Measurements from ENCODE around the gene SLC18A2.
A peak's percentile ranks its signal among the peaks of the same experiment; 100 is the strongest.

Gene SLC18A2

DNA sequence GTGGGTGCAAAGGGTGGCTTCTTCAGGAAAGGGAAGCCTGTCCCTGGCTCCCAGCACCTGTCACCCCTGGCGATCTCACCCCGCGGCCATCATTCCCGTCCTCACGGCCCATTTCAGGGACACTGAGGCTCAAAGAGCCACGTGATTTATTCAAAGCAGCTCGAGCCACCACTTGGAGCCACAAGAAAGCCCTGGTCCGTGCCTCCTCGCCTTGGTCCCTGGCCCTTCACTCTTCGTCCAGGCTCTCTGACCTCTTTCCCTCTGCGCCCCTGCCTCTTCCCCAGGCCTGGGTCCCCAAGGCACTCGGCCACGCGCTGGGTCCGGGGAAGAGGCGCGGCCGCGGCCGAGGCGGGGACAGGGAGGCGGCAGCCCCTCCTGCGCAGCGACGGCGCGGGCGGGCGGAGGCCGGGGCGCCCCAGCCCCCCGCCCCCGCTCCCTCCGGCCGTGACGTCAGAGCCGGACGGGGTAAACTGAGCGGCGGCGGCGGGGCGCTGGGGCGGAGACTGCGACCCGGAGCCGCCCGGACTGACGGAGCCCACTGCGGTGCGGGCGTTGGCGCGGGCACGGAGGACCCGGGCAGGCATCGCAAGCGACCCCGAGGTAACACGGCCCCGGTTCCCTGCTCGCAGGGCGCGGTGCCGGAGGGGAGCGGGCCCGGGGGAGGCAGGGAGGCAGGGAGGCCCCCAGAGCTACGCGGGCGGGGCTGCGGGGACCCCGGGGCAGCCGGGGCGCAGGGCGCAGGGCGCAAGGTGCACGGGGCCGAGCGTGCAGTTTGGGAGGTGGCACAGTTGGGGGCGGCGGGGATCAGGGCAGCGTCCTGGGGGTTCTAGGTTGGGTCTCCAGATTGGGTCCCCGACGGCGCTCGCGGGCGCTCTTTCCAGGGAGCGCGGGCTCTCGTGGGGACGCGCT is at the start of gene SLC18A2:
Gene SLC18A2, plus strand, starts transcription at position 494 of the 909 bp plus-strand sequence. CDS start 580 bp downstream, outside the sequence.
- no peaks in the 10 kb centered on the region for H3K9me3 ChIP-seq (ENCODE audit: control insufficient read depth, insufficient read depth, low read length)
- peaks cover 3% of the 10 kb centered on the region for H3K4me1 ChIP-seq (ENCODE audit: control insufficient read depth, insufficient read depth, low read length)
- H3K36me3 ChIP-seq (ENCODE audit: control insufficient read depth, insufficient read depth, low read length), result peaks cover 2% of the 10 kb centered on the region
- H3K27me3 ChIP-seq (ENCODE audit: control insufficient read depth, insufficient read depth, low read length), result peaks cover 27% of the 10 kb centered on the region
- peak within 1 kb of the TSS; percentile 54 for H3K9ac ChIP-seq (ENCODE audit: low read depth, low read length)
- peak within 1 kb of the TSS; percentile 87 for H3K4me3 ChIP-seq (ENCODE audit: low read depth, low read length)

DNA sequence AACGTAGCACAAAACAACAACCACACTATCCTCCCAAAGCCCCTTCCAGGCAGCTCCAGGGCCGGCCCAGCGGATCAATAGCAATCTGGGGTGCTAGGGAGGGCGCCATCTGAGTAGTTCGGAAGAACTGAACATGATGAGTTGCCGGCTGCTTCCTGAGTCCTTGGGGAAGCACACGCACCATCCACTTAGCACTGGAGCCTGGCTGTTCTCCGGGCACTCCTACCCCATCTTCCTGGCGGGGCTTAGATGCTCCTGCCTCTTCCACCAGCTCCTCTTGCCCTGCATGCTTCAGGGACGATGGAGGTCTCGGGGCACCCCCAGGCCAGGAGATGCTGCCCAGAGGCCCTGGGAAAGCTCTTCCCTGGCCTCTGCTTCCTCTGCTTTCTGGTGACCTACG is 43.7 kb upstream of the SLC18A2 start, which contains the start of gene KCNK18:
Gene KCNK18, plus strand, starts transcription at position 301 of the 400 bp plus-strand sequence. Its CDS starts 0 bp downstream, at position 301.
- Histone ChIP-seq H3K4me1 (ENCODE audit: control insufficient read depth, insufficient read depth, low read length) (no peaks in the 10 kb centered on the region), H3K27me3 (ENCODE audit: control insufficient read depth, insufficient read depth, low read length) (no peaks in the 10 kb centered on the region), H3K36me3 (ENCODE audit: control insufficient read depth, insufficient read depth, low read length) (no peaks in the 10 kb centered on the region)

DNA sequence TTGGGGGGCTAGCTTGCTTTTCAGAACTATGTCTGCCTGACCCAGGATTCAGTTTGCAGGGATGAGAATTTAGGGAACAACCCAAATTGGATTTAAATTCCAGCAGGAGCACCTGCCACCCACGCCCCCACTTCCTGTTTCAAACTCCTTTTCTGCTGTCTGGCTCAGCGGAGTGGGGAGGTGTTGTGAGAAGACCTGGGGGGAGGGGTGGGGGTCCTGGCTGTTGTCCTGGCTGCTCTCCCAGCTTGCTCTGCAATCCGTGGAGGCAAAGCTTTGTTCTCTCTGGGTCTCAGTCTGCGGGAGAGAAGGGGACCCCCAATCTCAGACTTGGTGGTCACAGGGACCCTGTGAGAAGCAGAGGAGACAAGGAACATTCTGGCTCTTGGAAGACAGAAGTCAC is 42.8 kb upstream of the SLC18A2 start:
- H3K4me1 ChIP-seq (ENCODE audit: control insufficient read depth, insufficient read depth, low read length), result no peaks in the 10 kb centered on the region
- no peak overlapping the region for H3K9ac ChIP-seq (ENCODE audit: low read depth, low read length)
- no peaks in the 10 kb centered on the region for H3K27me3 ChIP-seq (ENCODE audit: control insufficient read depth, insufficient read depth, low read length)
- H3K4me3 ChIP-seq (ENCODE audit: low read depth, low read length), result no peak overlapping the region
- no peaks in the 10 kb centered on the region for H3K36me3 ChIP-seq (ENCODE audit: control insufficient read depth, insufficient read depth, low read length)
- H3K9me3 ChIP-seq (ENCODE audit: control insufficient read depth, insufficient read depth, low read length), result no peaks in the 10 kb centered on the region

More for the DNA sequence above, 43.7 kb upstream of the SLC18A2 start, which contains the start of gene KCNK18:
- Histone ChIP-seq H3K4me3 (ENCODE audit: low read depth, low read length) (no peak within 1 kb of the TSS), H3K9me3 (ENCODE audit: control insufficient read depth, insufficient read depth, low read length) (no peaks in the 10 kb centered on the region), H3K9ac (ENCODE audit: low read depth, low read length) (no peak within 1 kb of the TSS)

DNA sequence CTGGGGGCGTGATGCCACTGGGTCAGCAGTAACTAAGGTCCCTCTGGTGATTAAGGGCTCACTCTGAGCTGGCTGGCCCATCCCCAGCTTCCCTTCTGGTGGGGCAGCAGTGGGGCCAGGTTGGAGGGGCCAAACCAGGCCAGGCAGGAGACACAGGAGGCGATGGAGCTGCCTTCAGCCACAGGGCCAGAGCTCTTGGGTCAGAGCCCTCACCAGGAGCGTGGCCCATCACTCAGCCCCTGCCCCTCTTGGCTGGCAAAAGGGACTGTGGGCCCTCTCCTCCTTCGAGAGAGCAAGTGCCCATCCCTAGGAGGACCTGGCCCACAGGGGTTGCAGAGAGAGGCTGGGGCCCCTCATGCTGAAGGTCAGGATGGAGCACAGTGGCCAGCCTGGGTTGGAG is 39.1 kb upstream of the SLC18A2 start:
- Histone ChIP-seq H3K27me3 (ENCODE audit: control insufficient read depth, insufficient read depth, low read length) (no peaks in the 10 kb centered on the region), H3K4me1 (ENCODE audit: control insufficient read depth, insufficient read depth, low read length) (no peaks in the 10 kb centered on the region), H3K9me3 (ENCODE audit: control insufficient read depth, insufficient read depth, low read length) (no peaks in the 10 kb centered on the region)

DNA sequence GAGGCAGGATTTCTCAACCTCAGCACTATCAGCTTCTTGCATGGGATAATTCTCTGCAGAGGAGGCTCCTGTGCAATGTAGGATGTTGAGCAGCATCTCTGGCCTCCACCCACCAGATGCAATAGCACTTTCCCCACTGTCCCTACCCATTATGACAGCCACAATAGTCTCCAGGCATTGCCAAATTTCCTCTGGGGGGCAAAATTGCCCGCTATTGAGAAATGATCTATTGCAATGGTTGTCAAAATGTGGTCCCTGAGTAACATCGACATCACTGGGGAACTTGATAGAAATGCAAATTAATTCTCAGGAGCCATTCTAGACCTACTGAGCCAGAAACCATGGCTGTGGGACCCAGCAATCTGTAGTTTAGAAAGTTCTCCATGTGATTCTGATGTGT is 36.6 kb upstream of the SLC18A2 start:
- no peak overlapping the region for H3K4me3 ChIP-seq (ENCODE audit: low read depth, low read length)
- no peaks in the 10 kb centered on the region for H3K36me3 ChIP-seq (ENCODE audit: control insufficient read depth, insufficient read depth, low read length)
- H3K27me3 ChIP-seq (ENCODE audit: control insufficient read depth, insufficient read depth, low read length), result no peaks in the 10 kb centered on the region
- no peaks in the 10 kb centered on the region for H3K9me3 ChIP-seq (ENCODE audit: control insufficient read depth, insufficient read depth, low read length)
- H3K9ac ChIP-seq (ENCODE audit: low read depth, low read length), result no peak overlapping the region
- no peaks in the 10 kb centered on the region for H3K4me1 ChIP-seq (ENCODE audit: control insufficient read depth, insufficient read depth, low read length)

More for the DNA sequence above, 39.1 kb upstream of the SLC18A2 start:
- Histone ChIP-seq H3K36me3 (ENCODE audit: control insufficient read depth, insufficient read depth, low read length) (no peaks in the 10 kb centered on the region), H3K9ac (ENCODE audit: low read depth, low read length) (no peak overlapping the region), H3K4me3 (ENCODE audit: low read depth, low read length) (no peak overlapping the region)

DNA sequence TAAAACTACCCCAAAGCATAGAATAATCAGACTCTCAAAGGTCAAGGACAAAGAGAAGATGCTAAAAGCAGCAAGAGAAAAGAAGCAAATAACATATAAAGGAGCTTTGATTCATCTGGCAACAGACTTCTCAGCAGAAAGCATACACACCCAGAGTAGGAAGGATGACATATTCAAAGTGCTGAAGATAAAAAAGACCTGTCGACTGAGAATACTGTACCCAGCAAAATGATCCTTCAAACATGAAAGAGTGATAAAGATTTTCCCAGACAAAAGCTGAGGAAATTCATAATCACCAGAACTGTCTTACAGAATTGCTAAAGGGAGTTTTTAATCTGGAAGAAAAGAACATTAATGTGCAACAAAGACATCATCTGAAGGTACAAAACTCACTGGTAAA is 28.7 kb upstream of the SLC18A2 start:
- H3K9ac ChIP-seq (ENCODE audit: low read depth, low read length), result no peak overlapping the region
- peaks cover 23% of the 10 kb centered on the region for H3K27me3 ChIP-seq (ENCODE audit: control insufficient read depth, insufficient read depth, low read length)
- H3K4me3 ChIP-seq (ENCODE audit: low read depth, low read length), result no peak overlapping the region
- H3K9me3 ChIP-seq (ENCODE audit: control insufficient read depth, insufficient read depth, low read length), result no peaks in the 10 kb centered on the region
- no peaks in the 10 kb centered on the region for H3K36me3 ChIP-seq (ENCODE audit: control insufficient read depth, insufficient read depth, low read length)
- no peaks in the 10 kb centered on the region for H3K4me1 ChIP-seq (ENCODE audit: control insufficient read depth, insufficient read depth, low read length)

DNA sequence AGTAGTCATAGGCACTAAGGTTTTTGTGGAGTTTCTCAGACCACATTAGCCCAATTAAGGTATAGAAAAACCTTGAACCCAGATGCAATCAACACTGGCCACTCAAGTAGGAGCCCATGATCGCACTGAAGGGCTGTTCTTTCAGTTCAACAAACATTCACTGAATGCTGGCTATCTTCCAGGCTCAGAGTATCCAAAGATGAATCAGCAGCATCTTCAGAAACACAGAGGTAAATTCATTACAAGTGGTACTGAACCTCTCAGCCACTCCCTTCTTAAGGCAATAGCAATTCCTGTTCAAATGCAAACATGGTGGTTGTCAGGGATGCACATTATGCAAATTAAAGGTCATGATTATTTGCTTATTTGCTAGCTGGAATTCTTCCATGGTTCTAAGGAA is 26.5 kb upstream of the SLC18A2 start:
- no peak overlapping the region for H3K4me3 ChIP-seq (ENCODE audit: low read depth, low read length)
- H3K9ac ChIP-seq (ENCODE audit: low read depth, low read length), result no peak overlapping the region
- H3K4me1 ChIP-seq (ENCODE audit: control insufficient read depth, insufficient read depth, low read length), result no peaks in the 10 kb centered on the region
- H3K36me3 ChIP-seq (ENCODE audit: control insufficient read depth, insufficient read depth, low read length), result no peaks in the 10 kb centered on the region
- no peaks in the 10 kb centered on the region for H3K9me3 ChIP-seq (ENCODE audit: control insufficient read depth, insufficient read depth, low read length)
- peaks cover 42% of the 10 kb centered on the region for H3K27me3 ChIP-seq (ENCODE audit: control insufficient read depth, insufficient read depth, low read length)

DNA sequence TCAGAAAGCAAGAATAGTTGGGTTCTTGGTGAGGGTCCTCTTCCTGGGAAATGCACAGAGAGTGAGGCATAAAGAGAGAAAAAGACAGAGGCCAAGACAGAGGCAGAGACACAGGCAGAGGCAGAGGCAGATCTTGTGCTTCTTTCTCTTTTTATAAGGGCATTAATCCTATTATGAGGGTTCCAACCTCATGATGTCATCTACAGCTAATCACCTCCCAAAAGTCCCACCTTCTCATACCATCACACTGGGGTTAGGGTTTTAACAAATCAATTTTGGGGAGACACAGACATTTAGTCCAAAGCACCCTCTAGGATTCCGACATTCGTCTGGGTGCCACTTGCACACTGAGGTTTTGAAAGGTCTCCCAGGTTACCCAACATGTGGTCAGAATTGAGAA is 25.8 kb upstream of the SLC18A2 start:
- no peak overlapping the region for H3K4me3 ChIP-seq (ENCODE audit: low read depth, low read length)
- H3K27me3 ChIP-seq (ENCODE audit: control insufficient read depth, insufficient read depth, low read length), result peaks cover 42% of the 10 kb centered on the region
- no peaks in the 10 kb centered on the region for H3K36me3 ChIP-seq (ENCODE audit: control insufficient read depth, insufficient read depth, low read length)
- no peaks in the 10 kb centered on the region for H3K9me3 ChIP-seq (ENCODE audit: control insufficient read depth, insufficient read depth, low read length)
- H3K9ac ChIP-seq (ENCODE audit: low read depth, low read length), result no peak overlapping the region
- no peaks in the 10 kb centered on the region for H3K4me1 ChIP-seq (ENCODE audit: control insufficient read depth, insufficient read depth, low read length)

DNA sequence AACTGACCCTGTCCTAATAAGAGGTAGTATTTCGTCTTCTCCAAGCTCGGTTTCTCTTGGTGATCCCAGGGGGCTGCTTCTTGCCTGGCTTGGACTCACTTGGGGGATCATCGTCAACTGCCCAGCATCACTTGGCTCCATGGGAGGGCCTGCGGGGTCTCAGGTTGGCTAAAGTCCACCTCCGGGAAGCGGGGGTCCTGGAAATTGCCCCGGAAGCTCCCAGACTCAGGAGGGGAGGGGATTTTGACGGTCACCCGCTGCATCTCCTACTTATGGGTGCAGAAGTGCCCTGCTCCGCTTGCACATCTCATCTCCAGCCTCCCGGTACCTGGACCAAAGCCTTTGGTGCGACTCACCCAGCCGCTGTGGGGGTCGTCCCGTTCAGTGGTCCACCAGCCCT is 24.9 kb upstream of the SLC18A2 start:
- H3K27me3 ChIP-seq (ENCODE audit: control insufficient read depth, insufficient read depth, low read length), result peaks cover 42% of the 10 kb centered on the region
- no peaks in the 10 kb centered on the region for H3K9me3 ChIP-seq (ENCODE audit: control insufficient read depth, insufficient read depth, low read length)
- H3K36me3 ChIP-seq (ENCODE audit: control insufficient read depth, insufficient read depth, low read length), result no peaks in the 10 kb centered on the region
- no peaks in the 10 kb centered on the region for H3K4me1 ChIP-seq (ENCODE audit: control insufficient read depth, insufficient read depth, low read length)
- H3K9ac ChIP-seq (ENCODE audit: low read depth, low read length), result no peak overlapping the region
- peak overlapping the region; percentile 84 for H3K4me3 ChIP-seq (ENCODE audit: low read depth, low read length)

DNA sequence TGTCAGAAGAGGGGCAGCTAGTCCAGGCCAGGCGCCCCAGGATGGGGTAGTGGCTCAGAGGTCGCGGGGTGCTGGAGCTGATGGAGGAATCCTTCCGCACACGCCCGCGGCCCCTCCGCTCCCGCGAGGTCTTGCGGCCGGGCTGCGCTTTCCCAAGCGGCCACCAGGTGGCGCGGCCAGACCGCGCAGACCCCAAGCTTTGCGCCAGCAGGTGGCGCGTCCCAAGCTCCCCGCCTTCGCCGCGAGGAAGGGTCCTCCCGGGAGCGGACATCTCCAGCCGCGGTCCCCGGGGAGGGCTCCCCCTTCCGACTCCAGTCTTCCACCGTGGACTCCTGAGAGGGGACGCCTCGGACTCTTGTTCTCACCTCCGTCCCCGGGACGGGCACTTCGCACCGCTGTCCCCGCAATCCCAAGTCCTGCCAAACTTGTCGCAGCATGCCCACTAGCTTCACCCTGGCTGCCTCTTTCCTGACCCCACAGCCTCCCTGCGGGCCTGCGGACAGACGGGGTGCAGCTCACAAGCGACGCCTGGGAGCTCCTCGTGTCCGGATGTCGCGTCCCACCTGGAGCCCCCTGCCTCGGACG is 24.2 kb upstream of the SLC18A2 start:
- Histone ChIP-seq H3K4me3 (ENCODE audit: low read depth, low read length) (peak overlapping the region; percentile 84), H3K27me3 (ENCODE audit: control insufficient read depth, insufficient read depth, low read length) (peaks cover 42% of the 10 kb centered on the region), H3K36me3 (ENCODE audit: control insufficient read depth, insufficient read depth, low read length) (no peaks in the 10 kb centered on the region), H3K4me1 (ENCODE audit: control insufficient read depth, insufficient read depth, low read length) (no peaks in the 10 kb centered on the region), H3K9ac (ENCODE audit: low read depth, low read length) (no peak overlapping the region), H3K9me3 (ENCODE audit: control insufficient read depth, insufficient read depth, low read length) (no peaks in the 10 kb centered on the region)

DNA sequence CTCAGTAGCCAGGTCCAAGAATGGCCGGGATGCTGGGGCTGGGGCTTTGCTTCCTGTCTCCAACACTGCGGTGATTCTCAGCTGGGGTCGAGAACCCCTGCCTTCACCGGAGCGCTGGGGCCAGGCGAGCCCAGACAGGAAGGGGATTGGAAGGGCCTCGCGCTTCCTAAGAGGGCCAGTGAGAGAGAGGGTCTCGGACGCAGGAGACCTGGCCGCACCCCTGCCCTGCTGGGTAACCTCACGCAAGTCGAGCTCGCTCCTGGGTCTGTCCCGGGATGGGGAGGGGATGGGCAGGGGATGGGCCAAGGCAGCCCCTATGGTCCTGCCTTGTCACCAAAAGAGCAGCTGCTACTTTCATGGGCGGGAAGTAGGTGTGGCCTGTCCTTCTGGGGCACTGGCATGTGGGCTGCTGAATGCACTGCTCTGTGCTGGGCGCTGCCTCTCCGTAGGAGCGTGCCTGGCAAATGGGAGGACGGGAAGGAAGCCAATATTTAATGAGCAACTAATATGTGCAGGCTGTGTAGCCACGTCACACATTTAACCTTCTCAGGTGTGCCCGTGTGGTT is 23.6 kb upstream of the SLC18A2 start:
- H3K4me3 ChIP-seq (ENCODE audit: low read depth, low read length), result peak overlapping the region; percentile 84
- no peak overlapping the region for H3K9ac ChIP-seq (ENCODE audit: low read depth, low read length)
- H3K9me3 ChIP-seq (ENCODE audit: control insufficient read depth, insufficient read depth, low read length), result no peaks in the 10 kb centered on the region
- peaks cover 42% of the 10 kb centered on the region for H3K27me3 ChIP-seq (ENCODE audit: control insufficient read depth, insufficient read depth, low read length)
- H3K4me1 ChIP-seq (ENCODE audit: control insufficient read depth, insufficient read depth, low read length), result no peaks in the 10 kb centered on the region
- no peaks in the 10 kb centered on the region for H3K36me3 ChIP-seq (ENCODE audit: control insufficient read depth, insufficient read depth, low read length)

All from iPS-15b (cell line).